ENCODE data around the gene EXD3. TPM values are rescaled to one million over a fixed set of nuclear protein-coding genes. Genes with fewer than 3 reads are reported as not detected.
A peak's percentile ranks its signal among the peaks of the same experiment; 100 is the strongest.

The EXD3 gene
- total and polyA plus RNA-seq, 9 of the 15 experiments (the other 6 are each of a cell fraction or from before 2014, with no cell fraction given) = 0.29 to 12.5 (median 3.9) TPM

DNA sequence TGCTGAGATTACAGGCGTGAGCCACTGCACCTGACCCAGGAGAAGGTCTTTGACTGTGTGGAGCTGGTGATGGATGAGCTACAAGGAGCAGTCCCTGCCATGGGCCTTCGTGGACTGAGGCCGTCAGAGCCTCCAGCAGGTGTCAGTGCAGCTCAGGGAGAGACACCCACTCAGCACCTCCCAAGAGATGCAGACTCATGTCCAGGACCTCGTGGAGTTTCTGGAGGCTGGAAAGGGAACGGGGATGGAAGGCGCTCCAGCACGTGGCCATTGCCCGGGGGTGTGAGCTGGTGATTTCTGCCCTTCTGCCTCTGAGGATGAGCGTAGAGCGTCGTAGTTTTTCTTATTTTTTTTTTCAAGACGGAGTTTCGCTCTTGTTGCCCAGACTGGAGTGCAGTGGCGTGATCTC, 136.0 kb downstream of the EXD3 start (continued):
- TF ChIP-seq, protein P1, sequence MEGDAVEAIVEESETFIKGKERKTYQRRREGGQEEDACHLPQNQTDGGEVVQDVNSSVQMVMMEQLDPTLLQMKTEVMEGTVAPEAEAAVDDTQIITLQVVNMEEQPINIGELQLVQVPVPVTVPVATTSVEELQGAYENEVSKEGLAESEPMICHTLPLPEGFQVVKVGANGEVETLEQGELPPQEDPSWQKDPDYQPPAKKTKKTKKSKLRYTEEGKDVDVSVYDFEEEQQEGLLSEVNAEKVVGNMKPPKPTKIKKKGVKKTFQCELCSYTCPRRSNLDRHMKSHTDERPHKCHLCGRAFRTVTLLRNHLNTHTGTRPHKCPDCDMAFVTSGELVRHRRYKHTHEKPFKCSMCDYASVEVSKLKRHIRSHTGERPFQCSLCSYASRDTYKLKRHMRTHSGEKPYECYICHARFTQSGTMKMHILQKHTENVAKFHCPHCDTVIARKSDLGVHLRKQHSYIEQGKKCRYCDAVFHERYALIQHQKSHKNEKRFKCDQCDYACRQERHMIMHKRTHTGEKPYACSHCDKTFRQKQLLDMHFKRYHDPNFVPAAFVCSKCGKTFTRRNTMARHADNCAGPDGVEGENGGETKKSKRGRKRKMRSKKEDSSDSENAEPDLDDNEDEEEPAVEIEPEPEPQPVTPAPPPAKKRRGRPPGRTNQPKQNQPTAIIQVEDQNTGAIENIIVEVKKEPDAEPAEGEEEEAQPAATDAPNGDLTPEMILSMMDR (IDR thresholded peaks at IDR 0.05 in 2 of 3, conservative IDR thresholded peaks at IDR 0.05 in 1 of 3; ENCODE audit: insufficient read depth in 2 of 3, low read depth in 1 of 3, low read length in 3 of 3) = peak; percentile 82 to 86 (median 82)
- TF ChIP-seq BHLHE40 (IDR thresholded peaks at IDR 0.05; ENCODE audit: low read length) (peak; percentile 30; the same call in 1 of the 2 replicates), TEAD2 (tag; IDR thresholded peaks at IDR 0.05) (no peak), SOX6 (IDR thresholded peaks at IDR 0.05) (0 out of 2 replicates have a peak, but pooled peaks have one; percentile 16), SP1 (CRISPR knock-in tag; IDR thresholded peaks at IDR 0.05) (peak; percentile 46; the same call in 1 of the 2 replicates), KLF13 (tag; IDR thresholded peaks at IDR 0.05; ENCODE audit: borderline replicate concordance, low read depth) (no peak), RAD21 (CRISPR knock-in tag; conservative IDR thresholded peaks at IDR 0.05 in 1 of 2, IDR thresholded peaks at IDR 0.05 in 1 of 2) (peak; percentile 40 to 81; a peak in 3 of 4 replicates), CBX3 (IDR thresholded peaks at IDR 0.05; ENCODE audit: borderline replicate concordance in 1 of 2, low read length in 2 of 2) (peak in 1 of 2 experiments; percentile 60; a peak in 1 of 3 replicates), MEIS2 (IDR thresholded peaks at IDR 0.05; ENCODE audit: partially characterized antibody) (peak; percentile 48), ZBTB8A (IDR thresholded peaks at IDR 0.05; ENCODE audit: partially characterized antibody) (no peak), ATF7 (IDR thresholded peaks at IDR 0.05) (no peak), RB1 (IDR thresholded peaks at IDR 0.05; ENCODE audit: low read depth) (0 out of 2 replicates have a peak, but pooled peaks have one; percentile 55), GABPB1 (CRISPR knock-in tag; IDR thresholded peaks at IDR 0.05) (peak; percentile 43; the same call in 1 of the 2 replicates)
- TF ChIP-seq, protein P2, sequence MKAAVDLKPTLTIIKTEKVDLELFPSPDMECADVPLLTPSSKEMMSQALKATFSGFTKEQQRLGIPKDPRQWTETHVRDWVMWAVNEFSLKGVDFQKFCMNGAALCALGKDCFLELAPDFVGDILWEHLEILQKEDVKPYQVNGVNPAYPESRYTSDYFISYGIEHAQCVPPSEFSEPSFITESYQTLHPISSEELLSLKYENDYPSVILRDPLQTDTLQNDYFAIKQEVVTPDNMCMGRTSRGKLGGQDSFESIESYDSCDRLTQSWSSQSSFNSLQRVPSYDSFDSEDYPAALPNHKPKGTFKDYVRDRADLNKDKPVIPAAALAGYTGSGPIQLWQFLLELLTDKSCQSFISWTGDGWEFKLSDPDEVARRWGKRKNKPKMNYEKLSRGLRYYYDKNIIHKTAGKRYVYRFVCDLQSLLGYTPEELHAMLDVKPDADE (conservative IDR thresholded peaks at IDR 0.05; ENCODE audit: control insufficient read depth, low read depth, low read length) = 0 out of 2 replicates have a peak, but pooled peaks have one; percentile 37
- TF ChIP-seq, protein P3, sequence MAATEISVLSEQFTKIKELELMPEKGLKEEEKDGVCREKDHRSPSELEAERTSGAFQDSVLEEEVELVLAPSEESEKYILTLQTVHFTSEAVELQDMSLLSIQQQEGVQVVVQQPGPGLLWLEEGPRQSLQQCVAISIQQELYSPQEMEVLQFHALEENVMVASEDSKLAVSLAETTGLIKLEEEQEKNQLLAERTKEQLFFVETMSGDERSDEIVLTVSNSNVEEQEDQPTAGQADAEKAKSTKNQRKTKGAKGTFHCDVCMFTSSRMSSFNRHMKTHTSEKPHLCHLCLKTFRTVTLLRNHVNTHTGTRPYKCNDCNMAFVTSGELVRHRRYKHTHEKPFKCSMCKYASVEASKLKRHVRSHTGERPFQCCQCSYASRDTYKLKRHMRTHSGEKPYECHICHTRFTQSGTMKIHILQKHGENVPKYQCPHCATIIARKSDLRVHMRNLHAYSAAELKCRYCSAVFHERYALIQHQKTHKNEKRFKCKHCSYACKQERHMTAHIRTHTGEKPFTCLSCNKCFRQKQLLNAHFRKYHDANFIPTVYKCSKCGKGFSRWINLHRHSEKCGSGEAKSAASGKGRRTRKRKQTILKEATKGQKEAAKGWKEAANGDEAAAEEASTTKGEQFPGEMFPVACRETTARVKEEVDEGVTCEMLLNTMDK (IDR thresholded peaks at IDR 0.05; ENCODE audit: borderline replicate concordance, insufficient read depth, low read depth, low read length, poor library complexity, severe bottlenecking) = peak; percentile 59
- TF ChIP-seq, protein P4, sequence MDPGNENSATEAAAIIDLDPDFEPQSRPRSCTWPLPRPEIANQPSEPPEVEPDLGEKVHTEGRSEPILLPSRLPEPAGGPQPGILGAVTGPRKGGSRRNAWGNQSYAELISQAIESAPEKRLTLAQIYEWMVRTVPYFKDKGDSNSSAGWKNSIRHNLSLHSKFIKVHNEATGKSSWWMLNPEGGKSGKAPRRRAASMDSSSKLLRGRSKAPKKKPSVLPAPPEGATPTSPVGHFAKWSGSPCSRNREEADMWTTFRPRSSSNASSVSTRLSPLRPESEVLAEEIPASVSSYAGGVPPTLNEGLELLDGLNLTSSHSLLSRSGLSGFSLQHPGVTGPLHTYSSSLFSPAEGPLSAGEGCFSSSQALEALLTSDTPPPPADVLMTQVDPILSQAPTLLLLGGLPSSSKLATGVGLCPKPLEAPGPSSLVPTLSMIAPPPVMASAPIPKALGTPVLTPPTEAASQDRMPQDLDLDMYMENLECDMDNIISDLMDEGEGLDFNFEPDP (CRISPR knock-in tag; IDR thresholded peaks at IDR 0.05) = no peak
- TF ChIP-seq, protein P5, sequence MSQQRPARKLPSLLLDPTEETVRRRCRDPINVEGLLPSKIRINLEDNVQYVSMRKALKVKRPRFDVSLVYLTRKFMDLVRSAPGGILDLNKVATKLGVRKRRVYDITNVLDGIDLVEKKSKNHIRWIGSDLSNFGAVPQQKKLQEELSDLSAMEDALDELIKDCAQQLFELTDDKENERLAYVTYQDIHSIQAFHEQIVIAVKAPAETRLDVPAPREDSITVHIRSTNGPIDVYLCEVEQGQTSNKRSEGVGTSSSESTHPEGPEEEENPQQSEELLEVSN (IDR thresholded peaks at IDR 0.05; ENCODE audit: borderline replicate concordance in 1 of 2, extremely low read depth in 1 of 2, insufficient read depth in 1 of 2, insufficient read length in 1 of 2, low read depth in 1 of 2, low read length in 1 of 2, poor library complexity in 1 of 2, severe bottlenecking in 1 of 2) = peak; percentile 69 to 92
- TF ChIP-seq, protein P6, sequence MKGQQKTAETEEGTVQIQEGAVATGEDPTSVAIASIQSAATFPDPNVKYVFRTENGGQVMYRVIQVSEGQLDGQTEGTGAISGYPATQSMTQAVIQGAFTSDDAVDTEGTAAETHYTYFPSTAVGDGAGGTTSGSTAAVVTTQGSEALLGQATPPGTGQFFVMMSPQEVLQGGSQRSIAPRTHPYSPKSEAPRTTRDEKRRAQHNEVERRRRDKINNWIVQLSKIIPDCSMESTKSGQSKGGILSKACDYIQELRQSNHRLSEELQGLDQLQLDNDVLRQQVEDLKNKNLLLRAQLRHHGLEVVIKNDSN (CRISPR knock-in tag; IDR thresholded peaks at IDR 0.05) = peak; percentile 76
